HepG2 (cell line): ENCODE data around the gene RAD50. TPM values are rescaled to one million over a fixed set of nuclear protein-coding genes. Genes with fewer than 3 reads are reported as not detected.

Experiments
- CBX5 ChIP-seq: sonication (generic); formaldehyde crosslinking; IDR thresholded peaks from 2 replicates; pipeline ENCODE4 v1.4.0; 2020; ENCODE audit warnings: missing genetic modification reagents, borderline replicate concordance
- EP300 ChIP-seq, 3 experiments: sonication (generic) in 1 of 3; formaldehyde crosslinking in 1 of 3; IDR thresholded peaks; 2 replicates each; pipeline versions ENCODE4 v1.5.1 to v1.6.1; 2011 to 2020; ENCODE audit warnings: low read depth in 2 of 3, low read length in 2 of 3, borderline replicate concordance in 1 of 3, improper control_type of control experiment in 1 of 3, mild to moderate bottlenecking in 1 of 3, missing genetic modification reagents in 1 of 3, moderate library complexity in 1 of 3
- FOXO4 ChIP-seq: sonication (generic); formaldehyde crosslinking; conservative IDR thresholded peaks from 2 replicates; pipeline ENCODE4 v1.8.1; 2023; ENCODE audit warnings: missing genetic modification reagents
- GPN1 ChIP-seq: sonication (generic); formaldehyde crosslinking; IDR thresholded peaks from 2 replicates; pipeline ENCODE4 v1.5.1; 2020; ENCODE audit warnings: missing genetic modification reagents, borderline replicate concordance
- MAFG ChIP-seq: sonication (generic); formaldehyde crosslinking; IDR thresholded peaks from 2 replicates; pipeline ENCODE4 v1.5.1; 2020; ENCODE audit warnings: mild to moderate bottlenecking, missing genetic modification reagents
- PHB2 ChIP-seq: fragments of 450-650 bp; IDR thresholded peaks from 2 replicates; pipeline ENCODE4 v1.6.1; 2018; ENCODE audit not compliant: partially characterized antibody
- ZNF660 ChIP-seq: sonication (generic); formaldehyde crosslinking; IDR thresholded peaks from 2 replicates; pipeline ENCODE4 v1.5.1; 2020; ENCODE audit warnings: mild to moderate bottlenecking, low read depth, missing genetic modification reagents, borderline replicate concordance
- polyA plus RNA-seq, 8 experiments: library from polyadenylated mRNA; depleted of rRNA in 3 of 8; stranded (reverse) in 7 of 8; unstranded in 1 of 8; fragments of >200 nt; fragmentation: Illumina TruSeq in 4 of 8; extraction: Trizol in 4 of 8; gene quantifications; 2 replicates each; pipeline versions ENCODE4 v1.2.1 to v1.2.3, GENCODE V29; 2011 to 2016; ENCODE audit warnings: low read depth in 4 of 8, missing spikeins in 1 of 8, mixed read lengths in 1 of 8; ENCODE audit not compliant: insufficient read depth in 1 of 8
- total RNA-seq, 5 experiments: library from RNA; depleted of rRNA; stranded (reverse); fragments of >200 nt; fragmentation: Illumina TruSeq; extraction: Trizol; gene quantifications; 2 replicates each; pipeline ENCODE4 v1.2.3, GENCODE V29; 2016; ENCODE audit warnings: low read depth in 1 of 5
- TF ChIP-seq, protein P1 (sequence below): sonication (generic); formaldehyde crosslinking; IDR thresholded peaks from 2 replicates; pipeline ENCODE4 v1.4.0; 2020; ENCODE audit warnings: missing genetic modification reagents, borderline replicate concordance
- TF ChIP-seq, protein P2 (sequence below): sonication (generic); formaldehyde crosslinking; IDR thresholded peaks from 2 replicates; pipeline ENCODE4 v1.4.0; 2020; ENCODE audit warnings: missing genetic modification reagents
- TF ChIP-seq, protein P3 (sequence below): sonication (generic); formaldehyde crosslinking; IDR thresholded peaks from 2 replicates; pipeline ENCODE4 v1.5.1; 2020; ENCODE audit warnings: missing genetic modification reagents, mild to moderate bottlenecking, borderline replicate concordance

The RAD50 gene
- total and polyA plus RNA-seq, 2 of the 13 experiments (the other 11 are each of a cell fraction or from before 2014, with no cell fraction given): 19.2 to 23.4 TPM

DNA sequence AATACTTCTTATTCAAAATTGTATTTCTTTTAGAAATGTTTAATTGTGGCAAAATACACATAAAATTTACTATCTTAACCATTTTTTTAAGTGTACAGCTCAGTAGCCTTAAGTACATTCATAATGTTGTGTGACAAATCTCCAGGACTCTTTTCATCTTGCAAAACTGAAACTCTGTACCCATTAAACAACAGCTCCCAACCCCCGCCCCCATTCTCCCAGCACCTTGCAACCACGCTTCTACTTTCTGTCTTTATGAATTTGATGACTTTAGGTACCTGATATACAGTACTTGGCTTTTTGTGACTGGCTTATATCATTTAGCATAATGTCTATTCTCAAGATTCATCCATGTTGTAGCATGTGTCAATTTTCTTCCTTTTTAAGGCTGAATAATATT lies 10.7 kb upstream of the RAD50 start (continued):
- TF ChIP-seq, protein P1, sequence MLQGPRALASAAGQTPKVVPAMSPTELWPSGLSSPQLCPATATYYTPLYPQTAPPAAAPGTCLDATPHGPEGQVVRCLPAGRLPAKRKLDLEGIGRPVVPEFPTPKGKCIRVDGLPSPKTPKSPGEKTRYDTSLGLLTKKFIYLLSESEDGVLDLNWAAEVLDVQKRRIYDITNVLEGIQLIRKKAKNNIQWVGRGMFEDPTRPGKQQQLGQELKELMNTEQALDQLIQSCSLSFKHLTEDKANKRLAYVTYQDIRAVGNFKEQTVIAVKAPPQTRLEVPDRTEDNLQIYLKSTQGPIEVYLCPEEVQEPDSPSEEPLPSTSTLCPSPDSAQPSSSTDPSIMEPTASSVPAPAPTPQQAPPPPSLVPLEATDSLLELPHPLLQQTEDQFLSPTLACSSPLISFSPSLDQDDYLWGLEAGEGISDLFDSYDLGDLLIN (CRISPR knock-in tag): no peak
- TF ChIP-seq, protein P2, sequence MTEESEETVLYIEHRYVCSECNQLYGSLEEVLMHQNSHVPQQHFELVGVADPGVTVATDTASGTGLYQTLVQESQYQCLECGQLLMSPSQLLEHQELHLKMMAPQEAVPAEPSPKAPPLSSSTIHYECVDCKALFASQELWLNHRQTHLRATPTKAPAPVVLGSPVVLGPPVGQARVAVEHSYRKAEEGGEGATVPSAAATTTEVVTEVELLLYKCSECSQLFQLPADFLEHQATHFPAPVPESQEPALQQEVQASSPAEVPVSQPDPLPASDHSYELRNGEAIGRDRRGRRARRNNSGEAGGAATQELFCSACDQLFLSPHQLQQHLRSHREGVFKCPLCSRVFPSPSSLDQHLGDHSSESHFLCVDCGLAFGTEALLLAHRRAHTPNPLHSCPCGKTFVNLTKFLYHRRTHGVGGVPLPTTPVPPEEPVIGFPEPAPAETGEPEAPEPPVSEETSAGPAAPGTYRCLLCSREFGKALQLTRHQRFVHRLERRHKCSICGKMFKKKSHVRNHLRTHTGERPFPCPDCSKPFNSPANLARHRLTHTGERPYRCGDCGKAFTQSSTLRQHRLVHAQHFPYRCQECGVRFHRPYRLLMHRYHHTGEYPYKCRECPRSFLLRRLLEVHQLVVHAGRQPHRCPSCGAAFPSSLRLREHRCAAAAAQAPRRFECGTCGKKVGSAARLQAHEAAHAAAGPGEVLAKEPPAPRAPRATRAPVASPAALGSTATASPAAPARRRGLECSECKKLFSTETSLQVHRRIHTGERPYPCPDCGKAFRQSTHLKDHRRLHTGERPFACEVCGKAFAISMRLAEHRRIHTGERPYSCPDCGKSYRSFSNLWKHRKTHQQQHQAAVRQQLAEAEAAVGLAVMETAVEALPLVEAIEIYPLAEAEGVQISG (CRISPR knock-in tag): no peak
- TF ChIP-seq PHB2: no peak
- TF ChIP-seq GPN1 (CRISPR knock-in tag): no peak
- TF ChIP-seq ZNF660 (CRISPR knock-in tag): no peak
- no peak for TF ChIP-seq FOXO4 (CRISPR knock-in tag)
- TF ChIP-seq MAFG: no peak
- TF ChIP-seq EP300 (IDR thresholded peaks at IDR 0.05; ENCODE audit: low read depth in 2 of 2, low read length in 2 of 2): no peak
- no peak for TF ChIP-seq EP300 (CRISPR knock-in tag; IDR thresholded peaks at IDR 0.05; ENCODE audit: borderline replicate concordance)
- no peak for TF ChIP-seq CBX5 (CRISPR knock-in tag)
- TF ChIP-seq, protein P3, sequence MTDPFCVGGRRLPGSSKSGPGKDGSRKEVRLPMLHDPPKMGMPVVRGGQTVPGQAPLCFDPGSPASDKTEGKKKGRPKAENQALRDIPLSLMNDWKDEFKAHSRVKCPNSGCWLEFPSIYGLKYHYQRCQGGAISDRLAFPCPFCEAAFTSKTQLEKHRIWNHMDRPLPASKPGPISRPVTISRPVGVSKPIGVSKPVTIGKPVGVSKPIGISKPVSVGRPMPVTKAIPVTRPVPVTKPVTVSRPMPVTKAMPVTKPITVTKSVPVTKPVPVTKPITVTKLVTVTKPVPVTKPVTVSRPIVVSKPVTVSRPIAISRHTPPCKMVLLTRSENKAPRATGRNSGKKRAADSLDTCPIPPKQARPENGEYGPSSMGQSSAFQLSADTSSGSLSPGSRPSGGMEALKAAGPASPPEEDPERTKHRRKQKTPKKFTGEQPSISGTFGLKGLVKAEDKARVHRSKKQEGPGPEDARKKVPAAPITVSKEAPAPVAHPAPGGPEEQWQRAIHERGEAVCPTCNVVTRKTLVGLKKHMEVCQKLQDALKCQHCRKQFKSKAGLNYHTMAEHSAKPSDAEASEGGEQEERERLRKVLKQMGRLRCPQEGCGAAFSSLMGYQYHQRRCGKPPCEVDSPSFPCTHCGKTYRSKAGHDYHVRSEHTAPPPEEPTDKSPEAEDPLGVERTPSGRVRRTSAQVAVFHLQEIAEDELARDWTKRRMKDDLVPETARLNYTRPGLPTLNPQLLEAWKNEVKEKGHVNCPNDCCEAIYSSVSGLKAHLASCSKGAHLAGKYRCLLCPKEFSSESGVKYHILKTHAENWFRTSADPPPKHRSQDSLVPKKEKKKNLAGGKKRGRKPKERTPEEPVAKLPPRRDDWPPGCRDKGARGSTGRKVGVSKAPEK: no peak
- TF ChIP-seq, all 625 proteins: peak for 0
